D341Med (cell line): ENCODE data around the gene OR13C3.
"Not testable (repeated sequence)": the region's sequence is repeated elsewhere in the genome, so short reads cannot be mapped to it uniquely, and the experiment has no call there.

Source experiments
- DNase-seq: peaks from one replicate; pipeline ENCODE4 v3.0.0; 2012; ENCODE audit warnings: low spot score

The OR13C3 gene

DNA sequence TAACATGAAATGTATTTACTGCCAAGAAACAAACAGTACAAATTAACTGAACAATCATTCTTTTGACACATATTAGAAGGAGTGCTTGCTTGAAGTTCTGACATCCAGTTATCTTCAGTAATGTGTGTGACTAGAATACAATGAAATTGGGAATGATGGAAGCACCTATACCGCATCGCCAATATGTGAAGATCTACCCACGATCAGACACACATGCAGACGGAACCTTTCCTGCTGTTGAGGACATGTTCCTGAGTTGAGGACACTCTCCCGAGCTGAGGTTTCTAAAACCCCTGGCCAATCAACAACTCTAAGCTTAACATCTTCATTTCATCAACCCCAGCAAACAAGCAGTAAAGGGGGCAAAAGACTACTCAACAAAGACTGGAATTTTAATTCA lies at the start of gene OR13C3:
TSS of gene OR13C3 (minus strand) at position 101 of the 400 bp plus-strand sequence. CDS start 133 bp downstream, outside the sequence.
- no peak for DNase-seq

DNA sequence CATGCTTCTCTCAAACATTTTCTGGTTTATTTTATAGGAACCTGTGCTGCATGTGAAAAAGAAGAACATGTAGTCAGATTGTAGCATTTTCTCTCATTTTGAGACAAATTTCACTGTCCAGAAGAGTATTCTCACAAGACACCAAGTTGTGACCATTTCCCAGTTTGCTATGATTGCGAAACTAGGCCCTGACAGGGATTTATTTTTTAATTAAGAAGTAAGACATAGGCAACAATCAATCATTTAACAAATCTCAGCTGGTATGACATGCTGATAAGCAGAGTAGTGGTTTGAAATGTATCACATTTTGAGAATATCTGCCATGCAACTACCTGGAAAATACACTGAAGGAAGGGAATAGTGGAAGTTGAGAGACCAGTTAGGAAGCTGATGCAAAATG lies 43.9 kb upstream of the OR13C3 start:
- no peak for DNase-seq

DNA sequence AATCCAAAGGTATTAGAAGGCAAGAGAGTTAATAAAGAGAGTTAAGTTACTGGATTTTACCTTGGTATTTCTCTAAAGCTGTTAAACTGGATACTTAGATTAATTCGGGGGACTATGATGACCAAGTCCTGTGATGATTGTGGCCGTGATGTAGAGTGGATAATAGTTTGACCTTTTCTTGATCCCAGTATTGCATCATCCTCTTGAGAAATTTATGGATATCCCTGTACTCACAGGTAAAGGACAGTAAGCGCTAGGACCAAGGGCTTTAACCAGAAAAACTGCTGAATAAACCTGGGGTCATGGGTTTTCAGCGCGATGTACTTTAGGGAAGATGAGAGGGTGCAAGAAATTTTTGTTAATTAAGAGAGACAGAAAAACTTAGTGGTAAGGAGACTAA lies 40.6 kb upstream of the OR13C3 start:
- no peak for DNase-seq

DNA sequence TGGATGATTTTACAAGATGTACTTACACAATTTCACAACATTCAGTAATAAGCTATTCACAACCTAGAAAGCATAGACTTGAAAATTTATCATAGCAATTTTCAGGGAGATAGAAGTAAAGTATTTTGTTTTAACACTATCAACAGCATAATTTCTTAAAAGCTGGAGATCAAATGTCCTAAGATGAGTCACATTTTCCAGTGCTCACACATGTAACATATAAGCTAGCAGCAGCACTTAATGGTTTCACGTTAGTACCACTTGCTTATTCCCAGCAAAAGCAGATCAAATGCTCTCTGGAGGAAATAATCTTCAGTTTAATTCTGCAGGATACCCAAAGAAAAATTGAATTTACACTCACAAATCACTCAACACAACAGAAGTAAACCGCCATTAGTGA lies 38.8 kb upstream of the OR13C3 start:
- DNase-seq: no peak

DNA sequence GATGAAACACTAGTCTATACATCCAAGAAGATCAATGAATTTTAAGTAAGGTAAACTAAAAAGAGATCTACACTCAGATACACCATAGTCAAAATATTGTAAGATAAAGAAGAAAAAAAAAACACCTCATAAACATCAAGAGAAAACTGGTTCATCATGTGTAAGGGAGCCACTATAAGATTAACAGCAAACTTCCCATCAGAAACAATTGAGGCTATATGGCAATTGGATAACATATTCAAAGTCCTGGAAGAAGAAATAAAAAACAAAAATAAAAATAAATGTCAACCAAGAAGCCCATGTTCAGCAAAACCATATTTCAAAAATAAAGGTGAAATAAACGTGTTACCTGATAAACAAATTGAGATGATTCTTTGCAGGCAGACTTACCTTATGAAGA lies 36.0 kb upstream of the OR13C3 start:
- DNase-seq: no peak

DNA sequence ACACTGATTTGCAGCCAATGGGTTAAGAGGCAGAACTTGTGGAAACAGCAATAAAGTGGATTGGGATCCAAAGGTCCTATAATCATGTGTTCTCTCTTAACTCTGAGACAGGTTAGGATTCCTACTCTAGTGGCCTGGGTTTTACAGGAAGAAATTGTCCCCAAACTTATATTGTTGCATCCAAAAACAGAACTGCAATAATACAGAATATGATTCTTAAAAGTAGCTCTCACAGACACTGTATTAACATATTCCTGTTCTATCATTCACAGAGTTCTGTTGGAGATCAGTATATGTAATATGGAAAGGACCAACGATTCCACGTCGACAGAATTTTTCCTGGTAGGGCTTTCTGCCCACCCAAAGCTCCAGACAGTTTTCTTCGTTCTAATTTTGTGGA lies 32.2 kb upstream of the OR13C3 start, which contains the start of gene OR13C8:
TSS of gene OR13C8 (plus strand) at position 301 of the 400 bp plus-strand sequence. CDS start at position 301, 0 bp downstream.
- DNase-seq: no peak

DNA sequence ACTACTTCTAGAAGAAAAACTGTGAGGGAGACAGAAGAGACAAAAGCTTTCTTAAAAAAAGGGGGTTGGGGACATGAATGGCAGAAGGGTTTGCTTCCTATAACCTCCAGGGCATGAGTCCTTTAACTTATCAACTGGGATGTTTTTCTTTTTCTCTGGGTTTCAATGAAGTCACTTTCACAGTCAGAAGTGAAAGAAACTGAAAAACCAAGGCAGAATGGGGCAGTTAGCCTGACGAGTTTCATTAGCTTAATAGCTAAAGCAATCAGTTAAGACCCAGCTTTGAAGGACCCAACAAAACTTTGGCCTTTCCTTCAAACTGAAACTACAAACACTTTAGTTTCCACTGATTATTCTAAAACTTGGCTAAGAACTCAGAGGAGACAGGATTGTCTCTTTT lies 27.7 kb upstream of the OR13C3 start:
- no peak for DNase-seq

DNA sequence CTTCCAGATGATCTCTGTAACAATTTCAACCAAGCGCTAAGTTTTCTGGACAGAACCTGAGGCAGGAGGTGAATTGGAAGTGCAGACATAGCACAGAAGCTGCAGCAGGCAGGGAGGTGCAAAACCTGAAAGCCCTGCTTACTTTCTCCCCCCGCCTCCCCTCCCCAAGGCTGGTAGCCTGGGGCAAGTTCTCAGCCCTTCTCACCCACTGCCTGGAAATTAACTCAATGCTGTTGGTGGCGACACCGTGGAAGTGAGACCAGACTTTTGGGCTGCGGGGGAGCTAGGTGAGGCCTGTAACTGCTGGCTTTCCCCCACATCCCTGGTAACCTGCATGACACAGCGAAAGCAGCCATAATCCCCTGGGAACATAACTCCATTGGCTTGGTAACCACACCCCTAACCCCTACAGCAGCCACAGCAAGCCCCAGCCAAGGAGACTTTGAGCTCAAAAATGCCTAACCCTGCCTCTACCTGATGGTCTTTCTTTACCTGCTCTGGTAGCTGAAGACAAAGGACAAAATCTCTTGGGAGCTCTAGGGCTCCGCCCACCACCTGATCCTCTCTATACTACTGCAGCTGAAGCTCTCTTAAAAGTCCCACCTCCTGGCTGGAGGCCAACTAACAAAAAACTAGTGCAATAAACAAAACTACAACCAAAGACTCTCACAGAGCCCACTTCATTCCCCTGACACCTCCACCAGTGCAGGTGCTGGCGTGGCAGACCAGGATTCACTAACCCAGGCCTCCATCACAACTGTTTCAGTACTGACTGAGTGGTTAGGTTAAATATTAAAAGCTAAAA lies 20.4 kb upstream of the OR13C3 start:
- no peak for DNase-seq

DNA sequence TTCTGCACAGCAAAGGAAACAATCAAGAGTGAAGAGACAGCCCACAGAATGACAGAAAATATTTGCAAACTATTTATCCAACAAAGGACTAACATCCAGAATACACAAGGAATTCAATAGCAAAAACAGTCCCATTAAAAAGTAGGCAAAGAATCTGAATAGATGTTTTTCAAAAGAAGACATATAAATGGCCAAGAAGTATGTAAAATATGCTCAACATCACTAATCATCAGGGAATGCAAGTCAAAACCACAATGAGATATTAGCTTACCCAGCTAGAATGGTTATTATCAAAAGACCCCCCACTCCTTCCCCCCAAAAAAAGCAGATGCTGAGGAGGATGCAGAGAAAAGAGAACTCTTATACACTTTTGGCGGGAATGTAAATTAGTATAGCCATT lies 18.9 kb upstream of the OR13C3 start:
- no peak for DNase-seq

DNA sequence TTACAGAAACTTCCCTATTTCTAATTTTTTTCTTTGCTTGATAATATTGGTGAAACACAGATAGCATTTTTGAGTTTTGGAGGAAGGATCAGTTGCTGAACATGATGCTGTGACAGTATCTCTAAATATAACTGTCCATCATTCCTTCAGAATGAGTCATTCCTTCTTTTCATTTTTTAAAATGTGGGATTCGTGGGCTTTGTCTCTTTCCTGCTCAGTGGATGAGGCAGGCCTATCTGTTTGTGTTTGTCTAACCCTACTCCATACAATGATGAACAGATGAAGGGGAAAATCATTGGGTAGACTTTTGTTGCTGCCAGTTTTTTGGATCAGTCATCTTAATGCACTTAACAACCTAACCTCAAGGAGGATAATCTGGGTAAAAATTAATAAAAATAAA lies 16.6 kb upstream of the OR13C3 start:
- no peak for DNase-seq

DNA sequence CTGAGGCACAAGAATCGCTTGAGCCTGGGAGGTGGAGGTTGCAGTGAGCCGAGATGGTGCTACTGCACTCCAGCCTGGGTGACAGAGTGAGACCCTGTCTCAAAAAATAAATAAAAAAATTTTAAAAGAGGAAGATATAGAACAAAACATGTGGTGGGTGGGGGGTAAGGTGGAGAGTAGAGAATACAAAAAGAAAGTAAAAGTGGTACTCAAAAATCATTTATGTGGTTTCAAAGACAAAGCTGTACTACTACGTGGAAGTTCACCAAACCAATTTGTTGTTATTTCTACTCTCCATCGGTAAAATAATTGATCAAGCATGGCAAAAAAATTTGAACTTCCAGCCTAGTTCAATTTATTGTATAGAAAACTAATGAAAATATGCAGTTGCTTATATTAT lies 8.0 kb upstream of the OR13C3 start:
- DNase-seq: no peak

DNA sequence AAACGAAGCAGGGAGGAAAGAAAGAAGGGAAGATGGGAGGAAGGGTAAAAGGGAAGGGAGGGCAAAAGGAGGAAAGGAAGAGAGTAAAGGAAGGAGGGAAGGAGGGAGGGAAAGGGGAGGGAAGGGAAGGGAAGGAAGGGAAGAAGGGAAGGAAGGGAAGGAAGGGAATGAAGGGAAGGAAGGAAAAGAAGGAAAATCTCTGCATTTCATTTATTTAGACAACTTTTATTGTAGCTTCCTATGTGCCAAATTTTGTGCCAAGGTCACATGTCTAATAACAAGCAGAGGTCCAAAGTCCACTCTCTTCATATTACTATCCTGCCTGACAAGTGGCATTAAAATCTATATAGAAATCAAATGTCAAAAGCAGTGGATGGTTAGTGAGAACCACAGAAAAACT lies 2.6 kb upstream of the OR13C3 start:
- DNase-seq: no peak

DNA sequence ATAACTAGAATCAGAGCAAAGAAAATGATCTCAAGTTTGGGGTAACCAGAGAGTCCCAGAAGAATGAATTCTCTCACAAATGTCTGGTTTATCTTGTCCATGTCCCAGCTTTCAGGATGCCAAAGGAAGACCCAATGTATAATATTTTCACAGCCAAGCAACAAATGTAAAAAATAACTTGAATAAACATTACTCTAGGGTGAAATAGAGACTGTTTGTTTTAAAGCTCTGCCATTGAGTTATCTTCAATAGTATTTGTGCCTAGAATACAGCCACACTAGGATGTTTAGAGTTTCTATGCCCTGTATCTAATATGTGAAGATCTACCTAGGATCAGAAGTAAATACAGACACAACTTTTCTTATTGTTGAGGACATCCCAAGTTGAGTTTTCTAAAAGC lies 9.5 kb downstream of the OR13C3 start, which contains the start of gene OR13C4:
TSS of gene OR13C4 (minus strand) at position 101 of the 400 bp plus-strand sequence. CDS start at position 101, 0 bp downstream.
- DNase-seq: no peak

DNA sequence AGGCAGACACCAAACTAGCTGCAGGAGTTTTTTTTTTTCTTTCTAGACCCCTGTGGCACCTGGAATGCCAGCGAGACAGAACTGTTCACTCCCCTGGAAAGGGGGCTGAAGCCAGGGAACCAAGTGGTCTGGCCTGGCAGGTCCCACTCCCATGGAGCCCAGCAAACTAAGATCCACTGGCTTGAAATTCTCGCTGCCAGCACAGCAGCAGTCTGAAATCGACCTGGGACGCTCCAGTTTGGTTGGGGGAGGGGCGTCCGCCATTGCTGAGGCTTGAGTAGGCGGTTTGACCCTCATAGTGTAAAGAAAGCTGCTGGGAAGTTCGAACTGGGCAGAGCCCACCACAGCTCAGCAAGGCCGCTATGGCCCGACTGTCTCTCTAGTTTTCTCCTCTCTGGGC lies 16.4 kb downstream of the OR13C3 start:
- not testable (repeated sequence) for DNase-seq

DNA sequence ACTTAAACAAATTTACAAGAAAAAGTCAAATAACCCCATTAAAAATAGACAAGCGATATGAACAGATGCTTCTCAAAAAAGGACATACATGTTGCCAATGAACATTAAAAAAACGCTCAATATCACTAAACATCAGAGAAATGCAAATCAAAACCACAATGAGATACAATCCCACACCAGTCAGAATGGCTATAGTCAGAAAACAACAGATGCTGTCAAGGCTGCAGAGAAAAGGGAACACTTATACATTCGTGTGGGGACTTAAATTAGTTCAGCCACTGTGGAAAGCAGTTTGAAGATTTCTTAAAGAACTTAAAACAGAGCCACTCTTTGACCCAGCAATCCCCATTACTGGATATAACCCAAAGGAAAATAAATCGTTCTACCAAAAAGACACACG lies 21.8 kb downstream of the OR13C3 start:
- no peak for DNase-seq

DNA sequence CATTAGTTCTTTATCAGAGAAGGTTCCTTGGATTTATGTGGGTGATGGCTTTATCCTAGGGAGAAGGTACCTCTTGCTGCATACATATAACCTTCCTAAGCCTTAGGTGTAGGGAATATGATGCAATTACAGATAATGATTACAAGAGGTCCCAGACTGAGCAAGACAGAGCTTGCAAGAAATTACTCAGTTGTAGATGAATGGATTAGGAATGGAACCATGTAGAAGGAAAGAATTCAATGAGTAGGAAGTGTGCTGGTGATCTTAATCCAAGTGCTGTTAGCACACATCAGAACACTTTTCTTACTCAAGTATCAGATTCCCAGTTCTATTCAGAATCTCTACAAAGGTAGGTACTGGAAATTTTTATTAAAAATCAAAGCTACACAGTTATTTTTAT lies 30.1 kb downstream of the OR13C3 start:
- DNase-seq: no peak

DNA sequence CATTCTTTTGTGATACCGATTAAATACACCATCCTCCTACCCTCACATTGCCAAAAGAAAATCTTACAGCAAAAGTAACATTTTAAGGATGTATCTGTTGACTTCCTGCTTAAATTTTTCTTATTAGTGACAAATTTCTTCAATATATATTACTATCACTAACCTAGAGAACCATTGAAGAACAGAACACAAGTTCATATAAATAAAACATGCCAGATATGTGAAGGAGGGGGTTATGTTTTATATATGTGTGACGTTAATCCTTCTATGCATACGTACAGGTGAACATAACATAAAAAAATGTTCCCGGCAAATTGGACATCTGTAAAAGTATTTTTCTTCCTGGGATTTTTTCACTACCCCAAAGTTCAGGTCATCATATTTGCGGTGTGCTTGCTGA lies 32.7 kb downstream of the OR13C3 start, which contains the start of gene OR13F1:
TSS of gene OR13F1 (plus strand) at position 301 of the 400 bp plus-strand sequence. CDS start at position 301, 0 bp downstream.
- DNase-seq: no peak

DNA sequence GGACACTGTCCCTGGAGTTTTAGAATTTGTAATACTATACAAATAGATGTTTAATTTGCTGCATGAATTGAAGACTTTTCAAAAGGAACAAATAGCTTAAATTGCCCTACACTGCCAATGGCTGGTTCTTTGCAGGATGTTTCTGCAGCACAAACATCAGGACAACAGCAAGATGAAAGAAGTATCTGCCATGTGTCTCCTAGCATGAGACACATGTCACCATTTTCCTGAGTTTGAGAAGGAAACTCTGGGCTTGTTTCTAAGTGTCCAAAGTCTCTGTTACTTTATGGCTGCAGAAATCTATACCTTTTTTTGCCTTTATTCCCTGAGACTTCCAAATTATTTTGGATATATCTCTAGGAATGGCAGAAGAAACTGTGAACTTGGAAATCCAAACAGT lies 33.2 kb downstream of the OR13C3 start:
- DNase-seq: no peak

DNA sequence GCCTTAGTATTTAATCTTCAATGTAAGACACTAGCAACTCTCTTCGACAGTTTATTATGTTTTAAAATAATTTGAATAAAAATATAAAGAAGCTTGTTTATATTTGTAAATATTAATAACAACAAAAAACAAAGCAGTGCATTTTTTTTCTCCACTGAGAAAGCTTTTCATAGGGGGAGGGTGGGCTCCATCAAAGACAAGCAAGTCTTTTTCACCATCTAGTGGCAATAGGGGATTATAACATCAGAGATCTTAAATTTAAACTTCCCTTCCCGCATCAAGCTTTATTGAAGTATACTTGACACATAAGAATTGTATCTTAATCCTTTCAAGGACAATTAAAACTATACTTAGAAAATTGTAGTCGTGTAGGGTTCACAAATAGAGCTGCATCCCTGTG lies 41.8 kb downstream of the OR13C3 start:
- DNase-seq: peak; percentile 36
